HPDE6-E6E7 (cell line): ENCODE results near the gene POLDIP2.
A peak's percentile ranks its signal among the peaks of the same experiment; 100 is the strongest.

Experiments
- DNase-seq: peaks from one replicate; pipeline ENCODE4 v3.0.0; 2011; ENCODE audit warnings: missing footprints; ENCODE audit errors: extremely low spot score

Gene POLDIP2

DNA sequence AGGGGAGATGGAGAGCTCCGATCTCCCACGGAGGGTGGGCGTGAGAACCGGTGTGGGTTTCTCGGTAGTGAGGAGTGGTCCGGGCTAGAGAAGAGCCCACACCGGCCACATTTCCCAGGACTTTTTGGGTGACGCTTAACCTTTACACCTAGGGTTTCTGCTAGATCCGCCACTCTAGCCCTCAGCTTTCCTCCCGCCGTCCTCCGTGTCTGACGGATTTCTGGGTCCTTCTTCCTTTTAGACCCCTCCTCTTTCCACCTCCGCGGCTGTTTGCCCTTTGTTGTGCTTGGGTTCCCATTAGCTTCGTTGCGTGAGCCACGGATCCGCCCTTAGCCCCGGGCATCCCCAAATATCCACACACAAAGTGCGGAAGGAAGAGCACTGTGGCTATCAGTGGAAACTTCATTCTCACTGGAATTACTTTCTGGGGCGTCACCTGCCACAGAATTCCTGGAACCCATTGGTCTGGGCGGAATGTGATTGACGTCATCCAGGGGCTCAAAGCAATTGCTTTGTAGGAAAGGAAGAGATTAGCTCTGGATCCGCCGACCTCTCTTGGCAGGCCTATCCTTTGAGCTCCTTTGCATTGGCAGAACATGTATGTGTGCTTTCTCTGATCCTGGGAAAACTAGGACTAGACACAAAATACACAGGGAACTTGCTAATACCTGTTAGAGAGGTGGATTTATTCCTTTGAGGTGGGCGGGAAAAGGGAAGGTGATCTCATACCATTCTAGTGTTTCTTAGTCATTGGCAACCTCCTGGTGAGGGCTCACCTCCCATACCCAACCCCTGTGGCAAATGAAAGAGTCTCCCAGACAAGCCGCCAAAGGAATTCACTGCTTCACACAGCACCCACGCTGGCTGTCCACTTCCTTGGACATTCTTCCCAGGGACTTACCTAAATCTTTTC lies 21.1 kb downstream of the POLDIP2 start:
- DNase-seq = peak; percentile 77

DNA sequence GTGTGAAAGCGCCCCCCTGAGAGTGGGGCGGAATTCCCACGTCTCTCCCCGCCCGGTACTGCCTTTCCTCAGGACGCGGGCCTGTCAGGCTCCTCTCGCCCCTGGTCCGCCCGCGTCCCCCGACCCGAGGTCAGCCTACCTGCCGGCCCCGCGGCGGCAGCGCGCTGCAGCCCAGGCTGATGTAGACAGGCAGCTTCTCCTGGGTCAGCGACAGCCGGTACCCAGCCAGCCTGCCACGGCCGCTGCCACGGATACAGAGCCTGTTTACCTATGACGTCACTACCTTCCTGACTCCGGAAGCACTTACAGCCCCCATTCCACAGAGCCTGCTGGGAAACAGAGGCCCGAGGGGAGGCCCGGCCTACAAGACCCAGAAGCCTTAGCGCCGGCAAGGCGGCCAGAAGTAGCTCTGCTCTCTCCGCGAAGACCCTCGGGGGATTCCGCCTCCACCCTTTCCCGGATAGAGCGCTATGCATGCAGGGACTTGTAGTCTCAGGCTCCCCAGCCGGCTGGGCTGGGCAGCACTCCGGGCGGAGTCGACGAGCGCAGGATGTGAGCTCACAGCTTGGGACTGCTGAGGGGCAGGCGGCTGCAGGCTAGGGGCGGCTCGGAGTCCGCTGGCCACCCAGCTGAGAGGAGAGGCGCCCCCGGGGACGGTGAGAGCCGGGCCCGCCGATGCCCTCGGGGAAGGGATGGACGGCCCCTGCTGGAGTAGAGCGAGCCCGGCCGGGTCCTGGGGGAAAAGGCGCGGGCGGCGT lies 21.9 kb downstream of the POLDIP2 start, which contains the start of the genes IFT20 and TNFAIP1:
Gene IFT20 (minus strand): TSS at position 272 of the 758 bp plus-strand sequence. CDS start 3,487 bp downstream, outside the sequence.
Gene TNFAIP1 (plus strand): TSS at position 561 of the 758 bp plus-strand sequence. CDS start 3,761 bp downstream, outside the sequence.
- DNase-seq = peak; percentile 94

DNA sequence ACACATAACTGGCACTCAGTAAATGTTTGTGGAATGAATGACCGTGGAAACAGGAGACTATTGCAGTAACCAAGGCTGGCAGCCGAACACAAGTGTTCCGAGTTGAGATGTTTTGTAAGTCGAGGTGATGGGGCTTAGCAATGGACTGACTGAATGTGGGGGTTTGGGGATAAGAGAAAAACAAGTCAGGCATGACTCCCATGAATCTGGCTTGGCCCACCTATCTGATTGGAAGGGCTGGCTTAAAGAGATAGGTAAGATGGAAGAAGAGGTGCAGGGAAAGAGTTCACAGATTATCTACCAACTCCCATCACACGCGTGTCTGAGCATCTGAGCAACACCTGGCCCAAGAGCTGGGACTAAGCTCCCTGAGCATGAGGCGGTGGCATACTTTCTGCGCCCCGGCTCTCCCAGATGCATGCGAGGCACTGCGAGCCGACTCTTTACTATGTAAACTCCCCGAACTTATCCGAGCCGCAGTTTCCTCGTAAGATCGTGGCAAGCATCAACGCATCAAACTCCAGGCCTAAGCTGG lies 22.6 kb downstream of the POLDIP2 start:
- no peak for DNase-seq

DNA sequence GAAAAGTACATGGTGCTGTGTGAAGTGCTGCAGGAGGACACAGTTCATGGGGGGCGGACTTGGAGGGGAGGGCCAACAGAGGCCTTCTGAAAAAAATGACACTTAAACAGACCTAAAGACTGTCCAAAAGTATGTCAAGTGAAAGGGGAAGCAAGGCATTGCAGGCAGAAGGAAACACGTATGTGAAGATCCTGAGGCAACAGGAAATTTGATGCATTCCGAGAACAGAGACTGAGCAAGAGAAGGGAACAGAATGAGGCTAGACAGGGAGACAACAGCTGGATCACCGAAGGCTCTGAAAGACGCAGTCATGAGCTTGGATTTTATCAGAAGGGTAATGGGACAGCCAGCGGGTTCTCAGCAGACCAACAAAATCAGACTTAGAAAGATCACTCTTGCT lies 23.2 kb downstream of the POLDIP2 start:
- no peak for DNase-seq

DNA sequence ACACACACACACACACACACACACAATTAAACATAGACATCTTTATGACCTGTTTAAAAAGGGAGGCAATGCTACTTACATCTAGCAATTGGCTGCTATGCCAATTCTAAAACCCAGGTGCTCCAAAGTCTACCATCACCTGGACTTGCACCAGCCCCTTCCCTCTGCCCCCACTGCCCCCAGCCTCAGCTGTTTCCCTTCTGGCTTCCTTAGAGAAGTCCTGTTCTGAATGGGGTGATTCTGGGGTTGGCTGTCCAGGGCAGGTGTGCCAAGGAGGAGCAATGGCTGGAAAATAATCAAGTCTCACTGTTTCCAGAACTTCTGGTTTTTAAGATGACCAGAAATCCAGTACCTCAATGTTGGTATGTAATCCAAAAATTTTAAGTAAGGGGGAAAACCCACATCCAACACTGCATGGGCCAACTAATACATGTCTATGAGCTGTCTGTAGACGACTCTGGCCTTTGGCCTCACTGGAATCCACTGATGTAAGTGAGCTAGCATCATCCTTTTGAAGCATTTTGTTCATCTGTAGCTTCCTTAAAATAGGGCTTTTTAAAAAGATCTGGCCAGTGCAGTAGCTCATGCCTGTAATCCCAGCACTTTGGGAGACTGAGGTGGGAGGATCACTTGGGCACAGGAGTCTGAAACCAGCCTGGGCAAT lies 24.1 kb downstream of the POLDIP2 start:
- no peak for DNase-seq

DNA sequence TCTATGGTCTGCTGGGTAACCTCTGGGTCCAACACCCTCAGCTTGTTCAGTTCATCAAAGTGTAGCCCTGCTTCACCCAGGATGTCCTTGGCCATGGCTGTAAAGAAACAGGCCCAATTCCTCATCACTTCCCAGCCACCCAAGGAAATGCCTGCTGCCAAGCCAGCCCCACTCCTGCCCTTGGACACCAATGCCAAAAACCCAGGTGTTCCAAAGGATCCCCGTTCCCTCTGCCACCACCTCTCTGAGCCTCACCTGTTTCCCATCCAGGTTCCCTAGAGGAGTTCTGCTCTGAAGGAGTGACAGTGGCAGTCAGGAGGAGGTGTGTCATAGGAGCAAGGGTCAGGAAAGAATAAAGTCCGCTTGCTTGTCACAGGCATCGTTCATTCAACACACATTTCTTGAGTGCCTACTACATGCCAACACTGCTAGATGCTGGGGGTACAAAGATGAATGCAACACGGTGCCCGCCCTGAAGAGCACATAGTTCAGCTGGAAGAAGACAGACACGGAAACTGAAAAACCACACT lies 25.4 kb downstream of the POLDIP2 start:
- no peak for DNase-seq

DNA sequence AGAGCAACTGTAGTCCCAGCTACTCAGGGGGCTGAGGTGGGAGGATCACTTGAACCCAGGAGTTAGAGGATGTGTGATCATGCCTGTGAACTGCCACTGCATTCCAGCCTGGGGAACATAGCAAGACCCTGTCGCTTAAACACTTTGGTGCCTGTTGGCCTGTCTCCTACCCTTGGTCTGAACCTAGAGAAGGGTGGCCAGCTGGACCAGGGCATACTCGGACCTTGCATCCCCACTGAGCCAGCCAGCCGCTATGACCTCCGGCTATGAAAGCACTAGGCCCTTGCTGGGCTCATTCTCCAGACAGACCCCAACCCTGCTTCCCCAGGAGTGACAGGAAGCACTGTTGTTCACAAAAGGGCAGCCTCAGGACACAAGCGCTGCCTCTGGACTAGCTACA lies 26.7 kb downstream of the POLDIP2 start:
- DNase-seq = no peak

DNA sequence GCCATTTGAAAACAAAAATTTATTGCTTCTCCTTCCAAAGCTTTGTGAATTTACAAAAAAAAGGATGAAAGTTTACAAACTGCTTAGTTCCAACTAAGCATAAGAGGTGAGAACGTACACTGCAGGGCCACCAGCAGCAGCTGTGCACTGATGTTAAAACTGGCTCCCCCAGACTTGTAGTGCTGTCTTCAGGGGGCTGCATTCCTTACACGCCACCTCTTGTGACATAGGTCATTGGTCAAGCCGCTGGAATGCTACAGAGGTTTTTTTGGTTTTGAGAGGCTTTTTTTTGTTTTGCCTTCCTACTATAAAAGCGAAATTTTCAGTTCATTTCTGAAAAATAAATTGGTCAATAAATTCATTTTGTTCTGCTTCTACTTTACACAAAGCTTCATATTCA lies 29.0 kb downstream of the POLDIP2 start:
- no peak for DNase-seq

DNA sequence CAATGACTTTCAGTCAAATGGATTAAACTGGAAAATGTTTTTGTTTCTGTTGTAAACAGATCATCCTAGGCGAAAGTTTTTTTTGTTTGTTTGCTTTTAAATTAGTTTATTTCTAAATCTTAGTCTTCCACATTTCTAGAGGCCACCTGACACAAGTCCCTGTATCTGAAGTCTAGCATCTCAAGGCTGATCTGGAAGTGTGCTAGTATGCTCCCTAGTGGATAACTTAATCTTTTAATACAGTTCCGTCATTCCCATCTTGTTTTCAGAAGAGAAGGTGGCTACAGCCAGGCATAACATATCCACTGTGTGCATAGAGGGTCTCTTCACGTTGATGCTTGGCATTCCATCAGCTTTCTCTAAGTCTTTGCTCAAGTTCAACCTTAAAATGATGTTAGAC lies 29.6 kb downstream of the POLDIP2 start:
- no peak for DNase-seq

DNA sequence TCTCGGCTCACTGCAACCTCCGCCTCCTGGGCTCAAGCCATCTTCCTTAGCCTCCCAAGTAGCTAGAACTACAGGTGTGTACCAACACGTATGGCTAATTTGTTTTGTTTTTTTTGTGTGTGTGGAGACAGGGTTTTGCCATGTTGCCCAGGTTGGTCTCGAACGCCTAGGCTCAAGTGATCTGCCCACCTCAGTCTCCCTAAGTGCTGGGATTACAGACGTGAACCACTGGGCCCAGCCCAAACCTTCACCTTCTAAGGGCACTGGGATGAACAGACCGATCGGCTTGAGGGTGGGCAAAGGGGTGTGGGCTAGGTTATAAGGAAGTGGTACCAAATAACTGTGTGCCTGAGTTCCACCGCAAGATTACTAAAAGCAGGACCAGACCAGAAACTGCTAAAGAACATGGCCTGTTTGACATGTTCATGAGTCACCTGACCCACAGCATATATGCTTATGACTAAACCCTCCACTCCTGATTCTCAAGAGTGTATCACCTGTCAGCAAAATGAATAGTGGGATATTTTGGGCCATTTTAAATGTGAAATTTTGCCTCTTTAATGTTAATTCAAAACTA lies 30.2 kb downstream of the POLDIP2 start:
- DNase-seq = no peak

DNA sequence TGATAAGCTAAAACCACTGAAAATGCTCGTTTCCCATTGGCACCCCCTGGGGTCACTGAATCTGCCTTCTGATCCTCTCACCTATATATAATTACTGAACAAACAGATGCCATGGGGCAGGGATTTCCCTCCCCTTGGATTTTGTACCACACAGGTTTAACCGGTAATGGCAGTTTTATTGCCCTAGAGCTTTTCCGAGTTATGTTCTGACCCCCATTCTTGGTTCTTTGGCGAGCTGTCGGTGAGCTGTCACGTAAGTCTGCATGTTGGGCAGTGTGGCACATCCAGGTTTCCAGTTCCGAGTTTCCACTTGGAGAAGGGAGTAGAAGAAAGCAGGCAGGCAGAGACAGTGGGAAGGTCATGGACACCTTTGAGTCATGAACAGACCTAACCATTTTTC lies 31.2 kb downstream of the POLDIP2 start:
- DNase-seq = no peak

DNA sequence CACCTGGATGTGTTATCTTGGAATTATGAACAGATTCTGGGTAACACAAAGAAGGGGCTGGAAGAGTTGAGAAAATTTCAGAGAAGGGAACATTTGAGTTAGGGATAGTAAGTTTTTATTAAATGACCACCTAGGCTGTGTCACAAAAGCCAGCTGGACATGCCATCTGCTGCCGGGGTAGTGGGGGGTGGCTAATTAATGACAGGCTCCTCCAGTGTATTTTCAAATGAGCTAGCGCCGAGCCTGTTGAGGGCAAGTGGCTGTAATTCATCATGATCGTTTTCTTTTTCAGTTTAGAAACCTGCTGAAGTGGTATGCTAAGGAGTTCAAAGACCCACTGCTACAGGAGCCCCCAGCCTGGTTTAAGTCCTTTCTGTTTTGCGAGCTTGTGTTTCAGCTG lies 32.1 kb downstream of the POLDIP2 start:
- no peak for DNase-seq

DNA sequence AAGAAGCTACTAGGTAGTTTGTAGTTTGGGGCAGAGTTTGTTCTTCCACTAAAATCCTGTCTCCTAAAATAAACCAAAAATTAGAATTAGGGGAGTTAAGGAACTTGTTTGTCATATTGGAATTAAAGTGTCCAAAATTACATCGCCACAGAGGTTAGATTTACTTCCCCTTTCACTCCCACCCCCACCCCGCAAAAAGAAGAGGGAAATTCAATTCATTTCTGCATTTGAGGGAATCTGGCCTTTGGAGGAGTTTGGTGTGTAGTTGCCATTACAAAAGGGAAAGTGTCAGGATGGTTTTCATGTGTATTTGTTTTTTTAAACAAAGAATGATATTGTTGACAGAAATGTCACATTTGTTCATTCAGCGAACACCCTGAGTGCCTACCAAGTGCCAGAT lies 32.5 kb downstream of the POLDIP2 start:
- no peak for DNase-seq

DNA sequence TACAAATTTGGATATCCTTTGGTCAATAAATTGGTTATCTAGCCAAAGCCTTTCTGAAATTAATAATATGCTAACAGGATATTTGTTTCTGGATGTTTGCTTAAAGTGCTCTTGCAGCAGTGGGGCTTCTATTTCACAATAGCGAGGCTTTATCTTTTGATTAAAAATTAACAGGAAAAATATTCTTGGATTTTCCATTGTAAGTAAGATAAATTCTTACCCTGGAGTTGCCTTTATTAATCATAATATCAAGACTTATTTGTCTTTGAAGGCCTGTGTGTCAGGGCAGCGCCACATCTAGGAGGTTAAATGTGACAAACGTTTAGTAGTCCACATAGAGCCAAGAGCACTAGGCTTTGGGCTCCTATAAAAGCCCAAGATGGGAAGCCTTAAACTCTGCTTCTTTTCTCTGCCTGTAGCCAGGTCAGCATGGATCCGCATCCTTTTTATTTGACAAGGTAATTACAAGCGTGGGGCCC lies 33.0 kb downstream of the POLDIP2 start:
- DNase-seq = no peak

DNA sequence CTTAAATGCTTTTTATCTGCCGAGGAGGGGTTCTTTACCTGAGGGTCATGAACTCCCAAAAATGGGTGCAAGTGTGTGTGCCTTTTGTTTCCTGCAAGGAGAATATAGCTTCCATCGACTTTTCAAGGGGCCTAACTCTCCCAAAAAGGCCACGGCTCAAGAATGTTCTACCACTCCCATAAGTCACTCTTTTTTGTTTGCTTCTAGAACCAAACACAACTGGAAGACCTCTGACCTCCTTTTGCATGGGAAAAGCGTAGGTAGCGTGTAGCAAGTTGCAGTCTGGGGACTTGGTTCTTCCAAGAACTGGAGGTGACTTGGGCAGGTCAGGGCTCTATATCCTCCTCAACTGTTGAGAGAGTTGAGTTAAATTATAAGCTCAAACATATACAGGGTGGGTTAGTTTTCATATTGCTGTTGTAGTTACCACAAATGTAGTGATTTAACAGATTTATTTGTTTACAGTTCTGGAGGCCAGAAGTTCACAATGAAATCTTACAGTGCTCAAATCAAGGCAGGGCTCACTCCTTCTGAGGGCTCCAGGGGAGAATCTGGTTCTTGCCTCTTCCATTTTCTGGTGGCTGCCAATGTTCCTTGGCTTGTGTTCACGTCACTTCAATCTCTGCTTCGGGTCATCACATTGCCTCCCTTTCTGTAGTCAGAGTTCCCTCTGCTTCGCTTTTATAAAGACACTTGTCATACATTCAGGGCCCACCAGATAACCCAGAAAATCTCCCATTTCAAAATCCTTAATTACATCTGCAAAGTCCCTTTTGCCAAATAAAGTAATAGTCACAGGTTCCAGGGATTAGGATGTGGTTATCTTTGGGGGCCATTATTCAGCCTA lies 36.9 kb downstream of the POLDIP2 start:
- no peak for DNase-seq

DNA sequence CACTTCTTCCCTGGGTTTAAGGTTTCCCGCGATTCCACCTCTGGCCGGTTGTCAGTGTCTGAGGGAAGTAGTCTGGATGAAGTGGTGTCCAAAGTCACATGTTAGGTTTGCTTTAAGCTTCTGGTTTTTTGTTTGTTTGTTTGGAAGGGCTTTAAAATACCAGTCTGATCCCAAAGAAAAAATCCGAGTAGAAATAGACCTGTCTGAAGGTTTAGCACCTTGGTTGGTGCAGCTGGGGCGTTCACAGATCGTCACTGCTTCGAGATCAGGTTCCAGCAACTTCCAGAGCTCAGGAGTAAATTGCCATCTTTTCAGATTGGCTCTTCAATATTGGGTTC lies 37.8 kb downstream of the POLDIP2 start:
- DNase-seq = no peak

DNA sequence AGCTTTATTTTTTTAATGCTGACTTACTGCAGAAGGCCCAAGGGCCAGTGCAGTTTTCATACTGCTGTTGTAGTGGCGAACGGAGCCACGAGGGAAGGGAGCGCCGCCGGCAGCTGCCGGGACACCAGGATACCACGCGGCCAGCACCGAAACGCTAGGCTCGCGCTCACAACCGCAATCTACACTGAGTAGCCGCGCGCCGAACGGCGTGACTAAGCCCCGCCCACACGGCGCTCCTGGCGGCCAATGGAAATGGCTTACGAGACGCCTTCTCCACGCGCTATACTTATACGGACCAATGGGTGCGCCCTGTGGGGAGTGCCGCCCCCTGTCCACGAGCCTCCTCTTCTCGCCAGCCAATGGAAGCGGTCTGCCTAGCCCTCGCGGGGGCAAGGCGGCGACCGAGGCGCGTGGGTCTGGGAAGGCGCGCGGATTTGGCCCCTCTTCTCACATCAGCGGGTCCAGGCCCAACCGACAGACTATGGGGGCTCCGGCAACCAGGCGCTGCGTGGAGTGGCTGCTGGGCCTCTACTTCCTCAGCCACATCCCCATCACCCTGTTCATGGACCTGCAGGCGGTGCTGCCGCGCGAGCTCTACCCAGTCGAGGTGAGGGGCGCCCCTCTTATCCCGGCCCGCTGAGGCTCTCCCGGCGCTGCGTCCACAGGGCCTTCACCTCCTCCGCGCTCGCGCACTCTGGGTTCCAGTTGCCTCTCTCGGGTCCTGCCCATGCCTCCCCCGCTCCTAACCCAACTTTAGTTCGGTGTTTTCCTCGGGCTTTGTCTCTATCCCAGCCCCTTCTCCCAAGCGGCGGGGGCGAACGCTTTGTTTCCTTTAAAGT lies 38.3 kb downstream of the POLDIP2 start, which contains the start of gene TMEM97:
Gene TMEM97 (plus strand): TSS at position 442 of the 839 bp plus-strand sequence. CDS start 40 bp downstream, at position 482.
- peak; percentile 96 for DNase-seq

DNA sequence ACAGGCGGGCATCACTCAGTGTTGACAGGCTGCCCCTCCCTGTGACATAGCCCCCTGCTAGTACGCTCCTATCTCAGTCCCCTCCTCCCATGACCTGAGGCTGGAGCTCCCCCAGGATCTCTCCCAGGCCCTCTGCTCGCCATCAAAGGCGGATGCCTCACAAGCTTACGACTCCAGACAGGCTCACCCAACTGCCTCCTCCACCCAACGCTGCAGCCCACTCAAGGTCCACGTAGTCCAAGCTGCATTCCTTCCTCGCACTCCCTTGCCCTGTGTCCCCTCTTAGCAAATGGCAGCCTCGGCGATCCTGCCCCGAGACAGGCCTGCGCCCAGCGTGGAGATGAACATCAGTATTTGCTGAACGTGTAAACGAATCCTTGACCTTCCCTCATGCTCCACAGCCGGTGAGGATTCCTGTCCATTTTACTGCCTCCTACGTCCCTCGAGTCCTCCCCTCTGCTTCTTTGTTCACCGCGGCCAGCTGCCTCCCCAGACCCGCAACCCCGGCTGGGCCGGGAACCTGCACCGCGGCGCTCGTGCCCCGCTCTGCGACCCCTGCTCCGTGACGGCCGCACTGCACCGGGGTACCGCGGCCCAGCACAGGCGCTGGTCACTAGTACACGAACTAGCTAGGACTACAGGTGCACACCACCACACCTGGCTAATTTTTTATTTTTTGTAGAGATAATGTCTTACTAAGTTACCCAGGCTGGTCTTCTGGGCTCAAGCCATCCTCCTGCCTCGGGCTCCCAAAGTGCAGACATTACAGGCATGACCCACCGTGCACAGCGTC lies 39.2 kb downstream of the POLDIP2 start:
- DNase-seq = no peak
